ENCODE results near the gene ARHGEF16.

Gene ARHGEF16

GRCh38 chr1:3453203-3453761 is 1.2 kb upstream of the ARHGEF16 start:
- 0 out of 2 replicates have a peak overlapping the region, but pooled peaks have one; percentile 37 for H3K9ac ChIP-seq (ENCODE audit: low read depth, low read length)
- peaks cover 9% of the 10 kb centered on the region; the same call in 1 of the 2 replicates for H3K4me1 ChIP-seq (ENCODE audit: insufficient read depth, low read length)
- H3K36me3 ChIP-seq (ENCODE audit: insufficient read depth, low read length): no peaks in the 10 kb centered on the region
- no peaks in the 10 kb centered on the region for H3K9me3 ChIP-seq (ENCODE audit: control insufficient read depth, insufficient read depth, low read length)

DNA sequence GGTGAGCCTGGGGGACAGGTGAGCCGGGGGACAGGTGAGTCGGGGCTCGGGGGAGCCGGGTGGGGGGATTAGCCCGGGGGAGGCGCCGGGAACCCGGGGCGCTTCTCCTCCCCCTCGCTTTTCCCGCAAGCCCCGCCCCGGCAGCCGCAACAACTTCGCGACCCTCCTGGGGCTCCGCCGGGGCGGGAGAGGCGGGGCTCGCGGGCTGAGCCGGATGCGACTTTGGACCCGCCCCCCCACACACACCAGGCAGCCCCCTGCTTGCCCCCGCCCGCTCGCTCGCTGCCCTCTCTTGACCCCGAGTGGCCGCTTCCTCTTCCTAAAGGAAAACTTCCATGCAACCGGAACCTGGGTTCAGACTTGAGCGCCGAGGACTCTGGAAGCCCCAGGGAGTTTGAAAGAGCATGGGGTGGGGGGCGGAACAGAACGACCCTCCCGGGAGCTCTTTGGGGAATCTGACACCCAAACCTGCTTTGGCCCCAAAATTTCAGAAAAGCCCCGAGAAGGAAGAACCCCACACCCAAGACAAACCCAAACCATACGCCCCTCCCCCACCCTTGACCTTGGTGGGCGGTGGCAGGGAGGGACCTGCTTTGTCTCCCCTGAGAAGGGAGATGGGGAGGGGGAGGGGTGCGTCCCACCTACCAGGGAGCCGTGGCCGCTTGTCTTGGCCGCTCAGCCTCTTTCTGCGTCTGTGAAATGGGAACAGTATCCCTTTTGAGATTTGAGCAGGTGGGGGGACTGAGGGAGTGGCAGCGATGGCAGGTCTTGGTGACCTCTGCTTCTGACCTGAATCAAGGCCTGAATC is 550 bp downstream of the ARHGEF16 start:
- H3K36me3 ChIP-seq (ENCODE audit: insufficient read depth, low read length): no peaks in the 10 kb centered on the region
- no peaks in the 10 kb centered on the region for H3K9me3 ChIP-seq (ENCODE audit: control insufficient read depth, insufficient read depth, low read length)
- peak overlapping the region; percentile 67 for H3K9ac ChIP-seq (ENCODE audit: low read depth, low read length)
- H3K4me1 ChIP-seq (ENCODE audit: insufficient read depth, low read length): peaks cover 9% of the 10 kb centered on the region; the same call in 1 of the 2 replicates

GRCh38 chr1:3455670-3456448 is 1.4 kb downstream of the ARHGEF16 start:
- peaks cover 16% of the 10 kb centered on the region; the same call in 1 of the 2 replicates for H3K4me1 ChIP-seq (ENCODE audit: insufficient read depth, low read length)
- H3K36me3 ChIP-seq (ENCODE audit: insufficient read depth, low read length): no peaks in the 10 kb centered on the region
- no peaks in the 10 kb centered on the region for H3K9me3 ChIP-seq (ENCODE audit: control insufficient read depth, insufficient read depth, low read length)
- H3K9ac ChIP-seq (ENCODE audit: low read depth, low read length): peak overlapping the region; percentile 67; the same call in 1 of the 2 replicates

DNA sequence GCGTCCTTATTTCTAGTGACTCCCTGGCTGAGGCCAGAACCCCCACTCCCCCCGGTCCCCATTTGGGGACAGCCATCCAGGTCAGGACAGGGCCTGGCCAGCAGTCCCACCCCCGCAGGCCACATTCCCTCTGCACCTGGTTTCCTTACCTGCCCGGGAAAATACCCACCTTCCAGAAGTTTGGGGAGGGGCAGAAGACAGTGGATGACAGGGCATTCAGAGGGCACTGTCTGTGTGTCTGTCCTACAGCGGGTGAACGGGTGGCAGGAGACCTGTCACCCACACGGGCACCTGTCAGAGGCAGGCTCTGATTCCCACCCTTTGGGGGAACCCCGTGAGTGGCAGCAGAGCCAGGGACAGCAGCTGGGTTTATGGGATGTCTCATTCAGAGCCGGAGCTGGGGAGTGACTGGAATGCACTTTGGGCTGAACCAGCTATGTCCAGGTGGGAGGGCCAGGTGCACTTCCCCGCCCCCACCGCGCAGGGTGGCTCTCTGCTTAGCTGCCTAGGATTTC is 2.0 kb downstream of the ARHGEF16 start:
- H3K9ac ChIP-seq (ENCODE audit: low read depth, low read length): no peak overlapping the region
- H3K9me3 ChIP-seq (ENCODE audit: control insufficient read depth, insufficient read depth, low read length): no peaks in the 10 kb centered on the region
- no peaks in the 10 kb centered on the region for H3K36me3 ChIP-seq (ENCODE audit: insufficient read depth, low read length)
- peaks cover 18% of the 10 kb centered on the region; the same call in 1 of the 2 replicates for H3K4me1 ChIP-seq (ENCODE audit: insufficient read depth, low read length)

- no peaks in the 10 kb centered on the region for H3K9me3 ChIP-seq (ENCODE audit: control insufficient read depth, insufficient read depth, low read length)
- peaks cover 18% of the 10 kb centered on the region; the same call in 1 of the 2 replicates for H3K4me1 ChIP-seq (ENCODE audit: insufficient read depth, low read length)
- no peaks in the 10 kb centered on the region for H3K36me3 ChIP-seq (ENCODE audit: insufficient read depth, low read length)
- H3K9ac ChIP-seq (ENCODE audit: low read depth, low read length): no peak overlapping the region
Observed at GRCh38 chr1:3456964-3457909, 2.8 kb downstream of the ARHGEF16 start.

DNA sequence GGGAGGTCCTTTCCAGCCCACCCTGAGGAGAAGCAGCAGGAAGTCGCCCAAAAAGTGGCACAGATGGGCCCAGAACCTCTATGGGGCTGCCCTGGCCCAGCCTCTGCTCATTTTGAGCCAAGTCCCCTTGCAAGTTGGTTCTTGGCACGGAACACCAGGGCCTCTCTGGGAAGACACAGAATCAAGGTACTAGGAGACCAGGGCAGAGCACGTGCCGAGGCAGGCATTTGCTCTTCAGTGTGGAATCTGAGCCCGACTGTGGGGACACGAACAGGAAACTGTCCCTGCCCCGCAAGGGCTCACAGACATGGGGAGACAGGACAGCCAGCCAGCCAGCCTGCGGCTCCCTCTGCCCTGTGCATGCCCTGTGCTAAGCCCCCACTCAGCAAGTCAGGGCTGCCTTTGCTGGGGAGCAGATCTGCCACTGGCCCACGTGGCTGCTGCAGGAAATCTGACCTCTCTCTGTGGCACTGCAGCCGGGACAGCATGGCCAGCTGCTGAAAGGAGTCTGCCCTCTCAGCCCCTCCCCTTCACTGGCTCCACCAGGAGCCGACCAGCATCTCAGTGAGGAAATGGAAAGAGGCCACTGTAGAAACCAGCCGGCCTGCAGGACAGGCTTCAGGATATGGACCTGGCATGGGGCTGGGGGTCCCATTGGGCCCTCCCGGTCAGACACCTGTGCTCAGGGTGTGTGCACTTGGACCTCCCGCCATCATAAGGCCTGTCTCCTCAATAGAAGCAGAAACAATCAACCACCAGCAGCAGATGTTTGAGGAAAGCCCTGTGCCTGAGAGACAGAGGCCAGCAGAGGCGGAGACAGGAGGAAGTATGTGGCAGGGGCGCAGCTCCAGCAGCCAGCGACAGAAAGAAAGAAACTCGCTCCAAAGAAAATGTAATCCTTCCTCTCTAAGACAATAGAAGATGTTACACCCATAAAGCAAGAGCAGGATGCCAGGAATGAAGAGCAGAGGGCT is 3.7 kb downstream of the ARHGEF16 start:
- Histone ChIP-seq H3K9ac (ENCODE audit: low read depth, low read length) (no peak overlapping the region), H3K4me1 (ENCODE audit: insufficient read depth, low read length) (peaks cover 18% of the 10 kb centered on the region; the same call in 1 of the 2 replicates), H3K9me3 (ENCODE audit: control insufficient read depth, insufficient read depth, low read length) (no peaks in the 10 kb centered on the region), H3K36me3 (ENCODE audit: insufficient read depth, low read length) (no peaks in the 10 kb centered on the region)

DNA sequence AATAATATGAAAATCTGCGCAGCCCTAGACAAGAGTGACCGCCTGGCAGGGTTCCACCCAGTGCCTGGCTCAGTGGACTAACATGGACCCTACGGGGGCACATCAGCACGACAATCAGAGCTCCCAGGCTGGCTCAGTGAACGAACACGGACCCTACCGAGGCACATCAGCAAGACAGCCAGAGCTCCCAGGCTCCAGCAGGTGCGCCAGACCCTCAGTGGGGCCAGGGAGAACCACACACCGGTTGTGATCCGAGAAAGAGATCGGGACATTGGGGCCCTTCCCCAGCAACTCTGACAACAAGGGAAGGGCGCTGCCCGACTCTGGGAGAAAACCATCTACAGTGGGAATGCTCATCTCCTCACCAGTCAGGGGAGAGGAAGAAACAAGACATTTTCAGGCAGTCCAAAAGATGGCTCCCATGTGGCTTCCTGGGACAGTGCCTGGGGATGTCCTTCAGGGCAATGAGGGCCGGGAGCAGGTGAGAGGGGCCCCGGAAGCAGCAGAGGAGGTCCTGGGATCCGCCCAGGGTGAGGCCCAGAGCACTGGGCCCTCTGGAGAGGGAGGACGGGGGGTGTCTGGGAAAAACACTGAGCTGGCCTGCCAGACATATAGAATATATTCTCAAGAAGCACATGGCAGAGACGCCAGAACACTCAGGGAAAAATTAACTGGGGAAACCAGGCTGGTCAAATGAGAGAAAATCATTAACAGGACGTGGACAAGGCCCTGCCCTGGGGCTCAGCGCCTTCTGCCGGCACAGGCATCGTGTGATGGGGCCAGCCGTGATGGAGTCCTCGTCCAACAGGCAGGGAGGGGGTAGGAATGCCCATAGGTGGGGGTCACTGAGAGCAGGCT is 4.8 kb downstream of the ARHGEF16 start:
- Histone ChIP-seq H3K36me3 (ENCODE audit: insufficient read depth, low read length) (no peaks in the 10 kb centered on the region), H3K9me3 (ENCODE audit: control insufficient read depth, insufficient read depth, low read length) (no peaks in the 10 kb centered on the region), H3K4me1 (ENCODE audit: insufficient read depth, low read length) (peaks cover 12% of the 10 kb centered on the region; the same call in 1 of the 2 replicates), H3K9ac (ENCODE audit: low read depth, low read length) (no peak overlapping the region)

DNA sequence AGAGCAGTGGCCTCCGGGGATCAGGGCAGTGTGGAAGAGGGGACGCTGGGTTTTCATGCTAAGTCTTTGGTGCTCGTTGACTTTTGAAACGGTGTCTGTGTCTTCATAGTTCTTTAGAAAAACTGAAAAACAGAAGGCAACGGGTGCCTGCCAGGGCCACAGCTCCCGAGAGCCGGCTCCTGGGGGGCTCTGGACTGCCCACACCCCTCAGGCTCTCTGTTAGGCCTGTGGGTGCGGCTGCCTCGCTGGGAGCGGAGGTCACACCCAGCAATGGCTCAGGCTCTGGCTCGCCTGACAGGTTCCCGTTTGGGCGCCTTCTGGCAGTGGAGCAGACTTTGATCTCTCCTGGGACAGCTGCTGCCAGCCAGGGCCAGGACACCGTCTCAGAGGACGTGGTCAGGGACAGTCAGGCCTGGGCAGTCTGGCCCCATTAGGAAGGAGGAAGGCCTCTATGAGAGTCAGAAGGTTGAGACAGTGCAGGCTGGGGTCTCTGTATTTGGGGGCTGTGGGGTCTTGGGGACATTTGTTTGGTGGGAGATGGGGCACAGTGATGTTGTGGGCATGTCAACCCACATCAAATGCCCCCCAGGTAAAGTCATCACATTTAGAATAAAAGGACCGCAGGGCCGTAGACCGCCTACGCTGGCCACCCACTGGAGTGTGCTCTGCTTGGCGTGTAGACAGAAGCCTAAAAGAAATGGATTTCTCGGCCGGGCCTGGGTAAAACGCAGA is 5.6 kb downstream of the ARHGEF16 start:
- Histone ChIP-seq H3K36me3 (ENCODE audit: insufficient read depth, low read length) (no peaks in the 10 kb centered on the region), H3K4me1 (ENCODE audit: insufficient read depth, low read length) (peaks cover 12% of the 10 kb centered on the region; the same call in 1 of the 2 replicates), H3K9ac (ENCODE audit: low read depth, low read length) (no peak overlapping the region)

DNA sequence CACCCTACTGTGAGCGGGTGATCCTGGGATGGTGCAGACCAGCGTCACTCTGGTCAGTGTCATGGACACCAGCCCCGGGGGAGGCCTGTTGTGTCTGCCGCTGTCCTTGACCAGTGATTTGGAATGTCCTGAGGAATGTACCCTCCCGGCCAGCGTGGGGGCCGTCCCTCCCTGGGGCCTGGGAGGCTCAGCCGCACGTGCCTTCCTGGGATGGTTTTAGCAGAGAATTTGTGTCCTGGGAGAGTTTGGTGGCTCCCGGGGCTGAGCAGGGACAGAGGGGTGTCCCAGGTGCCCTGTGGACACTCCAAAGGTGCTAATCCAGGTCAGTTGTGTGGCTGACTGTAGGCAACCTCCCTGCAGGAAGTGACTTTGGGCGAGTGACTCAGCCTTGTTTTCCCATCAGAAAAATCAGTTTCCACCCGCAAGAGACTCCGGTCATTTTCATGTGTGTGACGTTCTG is 6.2 kb downstream of the ARHGEF16 start:
- H3K9me3 ChIP-seq (ENCODE audit: control insufficient read depth, insufficient read depth, low read length): no peaks in the 10 kb centered on the region
- peaks cover 12% of the 10 kb centered on the region; the same call in 1 of the 2 replicates for H3K4me1 ChIP-seq (ENCODE audit: insufficient read depth, low read length)
- H3K9ac ChIP-seq (ENCODE audit: low read depth, low read length): no peak overlapping the region
- no peaks in the 10 kb centered on the region for H3K36me3 ChIP-seq (ENCODE audit: insufficient read depth, low read length)

More for the DNA sequence above, 5.6 kb downstream of the ARHGEF16 start:
- H3K9me3 ChIP-seq (ENCODE audit: control insufficient read depth, insufficient read depth, low read length): no peaks in the 10 kb centered on the region

- Histone ChIP-seq H3K9me3 (ENCODE audit: control insufficient read depth, insufficient read depth, low read length) (no peaks in the 10 kb centered on the region), H3K4me1 (ENCODE audit: insufficient read depth, low read length) (peaks cover 13% of the 10 kb centered on the region; the same call in 1 of the 2 replicates), H3K36me3 (ENCODE audit: insufficient read depth, low read length) (no peaks in the 10 kb centered on the region), H3K9ac (ENCODE audit: low read depth, low read length) (no peak overlapping the region)
Observed at GRCh38 chr1:3461238-3461933, 6.9 kb downstream of the ARHGEF16 start.

GRCh38 chr1:3461934-3462275 is 7.4 kb downstream of the ARHGEF16 start:
- H3K4me1 ChIP-seq (ENCODE audit: insufficient read depth, low read length): peaks cover 13% of the 10 kb centered on the region; the same call in 1 of the 2 replicates
- H3K36me3 ChIP-seq (ENCODE audit: insufficient read depth, low read length): no peaks in the 10 kb centered on the region
- H3K9ac ChIP-seq (ENCODE audit: low read depth, low read length): no peak overlapping the region
- no peaks in the 10 kb centered on the region for H3K9me3 ChIP-seq (ENCODE audit: control insufficient read depth, insufficient read depth, low read length)
